ENCODE data around the gene A1BG.
"Not testable (repeated sequence)": the region's sequence is repeated elsewhere in the genome, so short reads cannot be mapped to it uniquely, and the experiment has no call there.

A1BG gene

GRCh38 chr19:58328999-58329398, 24.3 kb downstream of the A1BG start:
- peaks cover 18% of the 10 kb centered on the region for H3K4me1 ChIP-seq (ENCODE audit: control insufficient read depth, insufficient read depth, low read length, poor library complexity, severe bottlenecking)
- 17 to 20% methylated on average over 10 of the region's 10 CpGs for WGBS, 2 experiments (ENCODE audit: insufficient coverage in 2 of 2)
- no peaks in the 10 kb centered on the region for H3K36me3 ChIP-seq (ENCODE audit: control insufficient read depth, insufficient read depth, low read length)
- no peak overlapping the region for H3K27ac ChIP-seq (ENCODE audit: low read depth, low read length, severe bottlenecking)
- no peak overlapping the region for H3K4me3 ChIP-seq (ENCODE audit: extremely low read depth, insufficient read depth, low read length, poor library complexity, severe bottlenecking)
- H3K9me3 ChIP-seq (ENCODE audit: control insufficient read depth, low read length) = no peaks in the 10 kb centered on the region

GRCh38 chr19:58326914-58327726, 26.2 kb downstream of the A1BG start, which contains the start of gene ZSCAN22:
ZSCAN22 (plus strand) TSS chr19:58326994; CDS start chr19:58334803, 7,809 bp downstream.
- H3K27ac ChIP-seq (ENCODE audit: low read depth, low read length, severe bottlenecking) = peak within 1 kb of the TSS; percentile 37
- H3K4me3 ChIP-seq (ENCODE audit: extremely low read depth, insufficient read depth, low read length, poor library complexity, severe bottlenecking) = peak within 1 kb of the TSS; percentile 67
- H3K4me1 ChIP-seq (ENCODE audit: control insufficient read depth, insufficient read depth, low read length, poor library complexity, severe bottlenecking) = peaks cover 18% of the 10 kb centered on the region
- H3K36me3 ChIP-seq (ENCODE audit: control insufficient read depth, insufficient read depth, low read length) = no peaks in the 10 kb centered on the region
- 1 to 2% methylated on average over 59 of the region's 62 CpGs for WGBS, 2 experiments (ENCODE audit: insufficient coverage in 2 of 2)
- no peaks in the 10 kb centered on the region for H3K9me3 ChIP-seq (ENCODE audit: control insufficient read depth, low read length)

- H3K9me3 ChIP-seq (ENCODE audit: control insufficient read depth, low read length) = no peaks in the 10 kb centered on the region
- no peak overlapping the region for H3K27ac ChIP-seq (ENCODE audit: low read depth, low read length, severe bottlenecking)
- no peaks in the 10 kb centered on the region for H3K36me3 ChIP-seq (ENCODE audit: control insufficient read depth, insufficient read depth, low read length)
- H3K4me3 ChIP-seq (ENCODE audit: extremely low read depth, insufficient read depth, low read length, poor library complexity, severe bottlenecking) = peak overlapping the region; percentile 67
- 0 to 1% methylated on average over 5 to 9 of the region's 9 CpGs for WGBS, 2 experiments (ENCODE audit: insufficient coverage in 2 of 2)
- H3K4me1 ChIP-seq (ENCODE audit: control insufficient read depth, insufficient read depth, low read length, poor library complexity, severe bottlenecking) = peaks cover 18% of the 10 kb centered on the region
Measured at GRCh38 chr19:58326501-58326913, 26.8 kb downstream of the A1BG start.

- Histone ChIP-seq H3K4me3 (ENCODE audit: extremely low read depth, insufficient read depth, low read length, poor library complexity, severe bottlenecking) (peak overlapping the region; percentile 67), H3K9me3 (ENCODE audit: control insufficient read depth, low read length) (no peaks in the 10 kb centered on the region), H3K4me1 (ENCODE audit: control insufficient read depth, insufficient read depth, low read length, poor library complexity, severe bottlenecking) (peaks cover 18% of the 10 kb centered on the region), H3K27ac (ENCODE audit: low read depth, low read length, severe bottlenecking) (no peak overlapping the region), H3K36me3 (ENCODE audit: control insufficient read depth, insufficient read depth, low read length) (no peaks in the 10 kb centered on the region)
- 92 to 100% methylated on average over 3 to 4 of the region's 6 CpGs for WGBS, 2 experiments (ENCODE audit: insufficient coverage in 2 of 2)
Measured at GRCh38 chr19:58325311-58326022, 27.8 kb downstream of the A1BG start.

GRCh38 chr19:58319241-58319640, 34.1 kb downstream of the A1BG start:
- 97 to 99% methylated on average over 9 to 10 of the region's 10 CpGs for WGBS, 2 experiments (ENCODE audit: insufficient coverage in 2 of 2)
- no peak overlapping the region for H3K27ac ChIP-seq (ENCODE audit: low read depth, low read length, severe bottlenecking)

GRCh38 chr19:58318297-58318696, 35.0 kb downstream of the A1BG start:
- H3K9me3 ChIP-seq (ENCODE audit: control insufficient read depth, low read length) = no peaks in the 10 kb centered on the region
- H3K4me1 ChIP-seq (ENCODE audit: control insufficient read depth, insufficient read depth, low read length, poor library complexity, severe bottlenecking) = no peaks in the 10 kb centered on the region
- WGBS, 2 experiments (ENCODE audit: insufficient coverage in 2 of 2) = 87 to 93% methylated on average over 2 to 4 of the region's 4 CpGs
- no peak overlapping the region for H3K4me3 ChIP-seq (ENCODE audit: extremely low read depth, insufficient read depth, low read length, poor library complexity, severe bottlenecking)
- H3K27ac ChIP-seq (ENCODE audit: low read depth, low read length, severe bottlenecking) = no peak overlapping the region
- peaks cover 38% of the 10 kb centered on the region for H3K36me3 ChIP-seq (ENCODE audit: control insufficient read depth, insufficient read depth, low read length)

More at GRCh38 chr19:58319241-58319640, 34.1 kb downstream of the A1BG start:
- H3K4me3 ChIP-seq (ENCODE audit: extremely low read depth, insufficient read depth, low read length, poor library complexity, severe bottlenecking) = no peak overlapping the region
- H3K9me3 ChIP-seq (ENCODE audit: control insufficient read depth, low read length) = no peaks in the 10 kb centered on the region
- H3K4me1 ChIP-seq (ENCODE audit: control insufficient read depth, insufficient read depth, low read length, poor library complexity, severe bottlenecking) = no peaks in the 10 kb centered on the region
- peaks cover 28% of the 10 kb centered on the region for H3K36me3 ChIP-seq (ENCODE audit: control insufficient read depth, insufficient read depth, low read length)

GRCh38 chr19:58317476-58318072, 35.7 kb downstream of the A1BG start:
- WGBS, 2 experiments (ENCODE audit: insufficient coverage in 2 of 2) = 96 to 100% methylated on average over 1 to 3 of the region's 7 CpGs
- no peak overlapping the region for H3K27ac ChIP-seq (ENCODE audit: low read depth, low read length, severe bottlenecking)
- no peaks in the 10 kb centered on the region for H3K4me1 ChIP-seq (ENCODE audit: control insufficient read depth, insufficient read depth, low read length, poor library complexity, severe bottlenecking)
- H3K9me3 ChIP-seq (ENCODE audit: control insufficient read depth, low read length) = no peaks in the 10 kb centered on the region
- peaks cover 45% of the 10 kb centered on the region for H3K36me3 ChIP-seq (ENCODE audit: control insufficient read depth, insufficient read depth, low read length)
- H3K4me3 ChIP-seq (ENCODE audit: extremely low read depth, insufficient read depth, low read length, poor library complexity, severe bottlenecking) = no peak overlapping the region

- 100% methylated on average over 2 of the region's 2 CpGs for whole genome bisulfite sequencing, 2 experiments (ENCODE audit: insufficient coverage in 2 of 2)
- no peak overlapping the region for H3K27ac ChIP-seq (ENCODE audit: low read depth, low read length, severe bottlenecking)
- no peak overlapping the region for H3K4me3 ChIP-seq (ENCODE audit: extremely low read depth, insufficient read depth, low read length, poor library complexity, severe bottlenecking)
- peaks cover 61% of the 10 kb centered on the region for H3K36me3 ChIP-seq (ENCODE audit: control insufficient read depth, insufficient read depth, low read length)
- no peaks in the 10 kb centered on the region for H3K4me1 ChIP-seq (ENCODE audit: control insufficient read depth, insufficient read depth, low read length, poor library complexity, severe bottlenecking)
- no peaks in the 10 kb centered on the region for H3K9me3 ChIP-seq (ENCODE audit: control insufficient read depth, low read length)
Measured at GRCh38 chr19:58315580-58315979, 37.7 kb downstream of the A1BG start.

- Histone ChIP-seq H3K9me3 (ENCODE audit: control insufficient read depth, low read length) (peaks cover 3% of the 10 kb centered on the region), H3K36me3 (ENCODE audit: control insufficient read depth, insufficient read depth, low read length) (peaks cover 93% of the 10 kb centered on the region), H3K4me1 (ENCODE audit: control insufficient read depth, insufficient read depth, low read length, poor library complexity, severe bottlenecking) (no peaks in the 10 kb centered on the region), H3K27ac (ENCODE audit: low read depth, low read length, severe bottlenecking) (no peak overlapping the region), H3K4me3 (ENCODE audit: extremely low read depth, insufficient read depth, low read length, poor library complexity, severe bottlenecking) (no peak overlapping the region)
- WGBS, 2 experiments (ENCODE audit: insufficient coverage in 2 of 2) = 88 to 94% methylated on average over 4 to 5 of the region's 7 CpGs
Measured at GRCh38 chr19:58311345-58311865, 41.9 kb downstream of the A1BG start.

GRCh38 chr19:58310685-58311084, 42.6 kb downstream of the A1BG start:
- WGBS, 2 experiments (ENCODE audit: insufficient coverage in 2 of 2) = 70 to 94% methylated on average over 3 to 5 of the region's 13 CpGs
- not testable (repeated sequence) for H3K4me3 ChIP-seq (ENCODE audit: extremely low read depth, insufficient read depth, low read length, poor library complexity, severe bottlenecking); H3K9me3 ChIP-seq (ENCODE audit: control insufficient read depth, low read length); H3K4me1 ChIP-seq (ENCODE audit: control insufficient read depth, insufficient read depth, low read length, poor library complexity, severe bottlenecking); H3K27ac ChIP-seq (ENCODE audit: low read depth, low read length, severe bottlenecking)
- H3K36me3 ChIP-seq (ENCODE audit: control insufficient read depth, insufficient read depth, low read length) = peaks cover 93% of the 10 kb centered on the region
